Urothelium cell line (cell line): Measurements from ENCODE around the gene ARHGEF19.
A peak's percentile ranks its signal among the peaks of the same experiment; 100 is the strongest.
"Not testable (repeated sequence)": the region's sequence is repeated elsewhere in the genome, so short reads cannot be mapped to it uniquely, and the experiment has no call there.

Experiments used
- DNase-seq: peaks from one replicate; pipeline ENCODE4 v3.0.0; 2011; ENCODE audit warnings: low spot score, mixed read lengths
- FAIRE-seq: peaks from 2 replicates; lab custom pipeline; 2011; peaks lifted over from hg19 to GRCh38; lab: Jason Lieb, UNC

ARHGEF19 gene

DNA sequence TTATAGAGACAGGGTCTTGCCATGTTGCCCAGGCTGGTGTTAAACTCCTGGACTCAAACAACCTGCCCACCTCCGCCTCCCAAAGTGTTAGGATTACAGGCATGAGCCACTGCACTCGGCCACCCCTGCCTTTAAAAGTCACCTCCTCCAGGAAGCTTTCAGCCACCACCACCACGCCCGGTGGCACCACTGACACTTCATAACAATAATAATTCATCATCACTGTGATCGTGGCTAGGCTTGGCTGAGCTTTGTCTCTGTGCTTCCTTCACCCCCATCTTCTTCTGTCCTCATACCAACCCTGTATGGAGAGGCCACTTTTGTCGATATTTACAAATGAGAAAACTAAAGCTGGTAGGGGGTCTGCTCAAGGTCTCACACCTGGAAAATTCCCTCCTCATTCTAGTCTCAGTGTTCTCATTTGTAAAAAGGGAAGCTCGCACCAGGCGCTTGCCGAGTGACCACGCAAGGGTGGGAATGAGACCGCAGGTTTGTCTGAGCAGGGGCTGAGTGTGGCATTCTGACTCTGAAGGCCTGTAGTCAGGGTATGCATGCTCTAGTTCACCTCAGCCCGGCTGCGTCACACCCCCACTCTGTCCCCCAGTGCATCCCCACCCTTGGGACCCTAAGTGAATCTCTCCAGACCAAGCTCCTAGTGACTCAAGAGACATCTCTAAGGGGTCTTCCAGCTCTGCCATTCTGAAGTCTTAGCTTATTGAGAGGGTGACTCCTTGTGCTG is 43.7 kb downstream of the ARHGEF19 start:
- FAIRE-seq: no peak
- DNase-seq: no peak

DNA sequence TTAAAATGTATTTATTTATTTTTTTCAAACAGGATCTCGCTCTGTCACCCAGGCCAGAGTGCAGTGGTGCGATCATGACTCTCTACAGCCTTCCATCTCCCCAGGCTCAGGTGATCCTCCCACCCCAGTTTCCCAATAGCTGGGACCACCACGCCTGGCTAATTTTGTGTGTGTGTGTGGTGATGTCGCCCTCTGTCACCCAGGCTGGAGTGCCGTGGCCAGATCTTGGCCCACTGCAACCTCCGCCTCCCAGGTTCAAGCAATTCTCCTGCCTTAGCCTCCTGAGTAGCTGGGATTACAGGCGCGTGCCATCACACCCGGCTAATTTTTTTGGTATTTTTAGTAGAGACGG is 44.3 kb downstream of the ARHGEF19 start:
- FAIRE-seq, DNase-seq: not testable (repeated sequence)

DNA sequence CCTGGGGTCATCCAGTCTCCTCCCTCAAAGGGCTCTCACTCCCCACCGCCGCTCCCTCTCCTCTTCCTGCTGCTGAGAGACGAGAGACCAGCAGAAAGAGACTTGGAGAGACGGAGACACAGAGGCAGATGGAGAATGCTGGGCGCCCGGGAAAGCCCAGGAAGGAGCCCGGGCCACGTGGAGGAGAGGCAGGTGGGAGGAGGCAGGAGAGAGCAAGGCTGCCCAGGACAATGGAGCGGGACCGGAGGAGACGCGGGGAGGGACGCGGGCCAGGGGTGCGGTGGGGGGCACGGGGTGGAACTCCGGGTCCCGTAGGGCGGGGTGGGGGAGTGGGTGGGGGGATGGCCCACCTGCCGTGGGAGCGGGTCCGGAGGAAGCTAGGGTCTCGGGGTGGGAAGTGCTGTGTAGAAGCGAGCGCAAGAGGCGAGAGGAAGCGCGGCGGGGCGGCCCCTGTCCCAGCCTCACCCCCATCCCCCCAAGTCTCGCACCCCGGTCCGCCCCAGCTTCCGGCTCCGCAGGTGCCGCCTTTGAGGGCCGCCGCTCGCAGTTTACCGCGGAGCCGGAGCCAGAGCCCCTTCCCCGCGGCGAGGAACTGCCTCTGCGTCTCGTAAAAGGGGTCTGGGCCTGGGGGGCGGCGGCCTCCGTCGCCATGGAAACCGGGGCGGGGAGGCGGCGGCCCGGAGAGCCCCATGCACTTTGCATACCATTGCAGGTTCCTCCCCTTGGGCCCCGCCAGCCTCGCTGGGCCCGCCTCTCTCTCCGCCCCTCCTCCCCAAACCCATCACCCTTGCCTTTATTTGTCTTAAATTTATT is 44.9 kb downstream of the ARHGEF19 start:
- no peak for FAIRE-seq
- no peak for DNase-seq

DNA sequence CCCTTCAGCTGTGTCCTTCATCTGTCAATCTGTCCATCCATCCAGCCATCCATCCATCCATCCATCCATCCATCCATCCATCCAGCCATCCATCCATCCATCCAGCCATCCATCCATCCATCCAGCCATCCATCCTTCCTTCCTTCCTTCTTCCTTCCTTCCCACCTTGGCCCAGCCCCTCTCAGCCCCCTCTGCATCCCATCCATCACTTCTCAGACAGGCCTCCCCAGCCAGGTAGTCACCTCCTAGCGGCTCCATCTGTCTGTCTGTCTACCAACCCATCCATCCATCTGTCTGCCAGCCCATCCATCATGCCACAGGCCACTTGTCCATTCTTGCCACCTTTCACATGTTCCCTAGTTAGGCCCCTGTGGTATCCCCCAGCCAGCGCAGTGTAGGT is 46.3 kb downstream of the ARHGEF19 start:
- DNase-seq (no peak), FAIRE-seq (no peak)

DNA sequence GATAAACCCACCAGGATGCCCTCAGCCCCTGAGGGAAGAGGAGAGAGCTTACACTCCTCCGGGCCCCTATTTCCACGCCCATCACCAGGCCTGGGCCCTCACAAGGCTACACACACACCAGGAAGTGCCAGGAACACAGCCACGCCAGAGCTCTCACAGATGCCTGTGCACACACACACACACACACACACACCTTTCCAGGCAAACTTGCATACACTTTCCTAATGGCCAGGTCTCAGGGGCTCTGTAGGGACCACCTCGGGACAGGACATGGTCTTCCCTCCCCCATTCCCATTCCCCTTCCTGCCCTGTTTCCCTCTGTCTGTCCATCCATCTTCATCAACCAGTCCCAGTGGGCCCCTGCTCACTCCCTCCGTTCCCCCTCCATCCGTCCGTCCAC is 46.9 kb downstream of the ARHGEF19 start:
- DNase-seq: no peak

DNA sequence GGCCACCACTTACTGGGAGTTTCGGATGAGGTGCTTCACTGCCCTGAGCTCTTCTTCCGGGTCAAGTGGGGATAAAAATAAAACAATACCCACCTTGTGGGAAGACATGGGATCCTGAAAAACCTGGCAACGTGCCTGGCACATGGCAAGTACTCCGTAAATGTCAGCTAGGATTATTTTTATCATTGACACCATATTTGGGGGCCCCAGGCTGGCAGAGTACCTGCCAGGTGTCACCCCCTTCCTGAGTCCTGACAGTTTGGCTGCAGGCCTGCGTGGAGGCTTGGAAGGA is 47.4 kb downstream of the ARHGEF19 start:
- DNase-seq (no peak), FAIRE-seq (no peak)

More for the DNA sequence above, 46.9 kb downstream of the ARHGEF19 start:
- FAIRE-seq: no peak

DNA sequence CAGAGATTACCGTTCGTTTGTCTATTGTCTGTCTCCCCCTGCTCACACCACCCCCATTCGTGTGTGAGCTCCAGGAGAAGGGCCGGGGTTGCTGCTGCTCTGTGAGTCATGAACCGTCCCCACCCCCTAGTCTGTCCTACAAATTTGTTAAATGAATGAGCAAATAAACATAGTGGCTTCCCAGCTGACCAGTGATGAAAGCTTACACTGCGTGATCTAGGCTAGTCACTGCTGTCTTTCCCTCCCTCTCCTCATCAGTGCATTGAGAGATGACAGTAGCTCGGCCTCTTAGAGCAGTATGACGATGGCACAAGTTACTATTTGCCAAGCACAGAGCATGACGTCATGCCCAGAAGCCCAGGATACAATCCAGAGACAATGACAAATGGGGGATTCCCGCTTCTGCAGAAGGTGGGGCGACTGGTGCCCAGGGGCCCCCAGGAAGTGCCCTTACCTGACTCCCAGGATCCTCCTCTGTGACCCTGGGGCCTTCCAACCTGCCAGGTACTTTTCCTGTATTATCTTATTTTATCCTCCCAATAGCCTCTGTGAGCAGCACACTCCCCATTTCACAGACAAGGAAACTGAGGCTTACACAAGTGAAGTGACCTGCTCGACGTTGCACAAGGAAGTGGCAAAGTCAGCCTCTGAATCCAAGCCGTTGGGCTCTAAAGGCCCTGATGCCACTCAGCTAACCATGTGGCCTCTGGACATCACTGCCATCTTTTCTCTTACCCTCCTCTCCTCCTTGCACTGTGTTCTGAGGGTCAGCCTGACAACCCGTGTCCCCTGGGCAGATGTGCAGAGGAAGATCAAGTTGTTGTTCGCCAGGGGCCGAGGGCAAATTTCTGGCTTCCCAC is 48.0 kb downstream of the ARHGEF19 start:
- FAIRE-seq: no peak
- peak; percentile 87 for DNase-seq

DNA sequence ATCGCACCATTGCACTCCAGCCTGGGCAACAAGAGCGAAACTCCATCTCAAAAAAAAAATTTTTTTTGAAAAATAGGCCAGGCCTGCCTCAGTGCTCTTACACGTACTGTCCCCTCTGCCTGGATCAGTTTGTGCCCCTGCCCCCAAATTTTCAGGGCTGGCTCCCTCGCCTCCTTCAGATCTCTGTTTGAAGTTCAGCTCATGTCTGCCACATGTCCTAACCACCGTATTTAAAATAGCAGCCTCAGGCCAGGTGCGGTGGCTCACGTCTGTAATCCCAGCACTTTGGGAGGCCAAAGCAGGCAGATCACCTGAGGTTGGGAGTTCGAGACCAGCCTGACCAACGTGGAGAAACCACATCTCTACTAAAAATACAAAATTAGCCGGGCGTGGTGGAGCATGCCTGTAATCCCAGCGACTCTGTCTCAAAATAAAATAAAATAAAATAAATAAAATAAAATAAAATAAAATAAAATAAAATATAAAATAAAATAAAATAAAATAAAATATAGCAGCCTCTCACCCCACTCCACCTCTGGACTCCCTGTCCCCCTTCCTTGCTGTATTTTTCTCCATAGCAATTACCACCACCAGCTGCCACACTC is 48.7 kb downstream of the ARHGEF19 start:
- not testable (repeated sequence) for DNase-seq, FAIRE-seq

DNA sequence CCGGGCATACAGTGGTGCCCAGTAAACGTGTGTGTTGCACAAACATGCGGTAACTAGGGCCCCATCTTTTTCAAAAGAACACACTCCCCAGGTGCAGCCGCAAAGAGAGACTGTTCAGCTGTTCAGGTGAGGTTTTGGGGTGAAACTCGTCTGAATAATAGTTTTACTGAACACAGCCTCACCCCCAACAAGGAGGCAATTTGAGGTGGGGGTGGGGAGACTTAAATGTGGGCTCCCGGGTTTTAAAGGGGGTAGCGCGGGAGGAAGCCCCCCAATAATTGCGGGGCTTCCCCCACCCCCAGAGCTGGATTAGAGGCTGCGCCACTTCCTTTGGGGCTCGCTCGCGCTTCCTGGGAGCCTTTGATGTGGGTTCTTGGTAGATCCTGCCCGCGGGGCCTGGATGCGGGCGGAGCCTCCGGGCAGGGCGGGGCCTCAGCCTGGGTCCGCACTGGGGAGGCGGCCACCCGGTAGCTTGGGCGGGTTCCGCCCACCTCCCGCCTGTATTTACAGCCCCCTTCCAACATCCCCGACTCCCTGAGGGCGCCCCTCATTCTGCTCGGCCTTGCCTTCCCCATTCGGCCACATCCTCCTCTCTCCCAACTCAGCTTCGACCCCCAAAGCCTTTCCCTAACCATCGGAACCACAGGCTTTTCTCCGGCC is 50.2 kb downstream of the ARHGEF19 start:
- FAIRE-seq (no peak), DNase-seq (no peak)

DNA sequence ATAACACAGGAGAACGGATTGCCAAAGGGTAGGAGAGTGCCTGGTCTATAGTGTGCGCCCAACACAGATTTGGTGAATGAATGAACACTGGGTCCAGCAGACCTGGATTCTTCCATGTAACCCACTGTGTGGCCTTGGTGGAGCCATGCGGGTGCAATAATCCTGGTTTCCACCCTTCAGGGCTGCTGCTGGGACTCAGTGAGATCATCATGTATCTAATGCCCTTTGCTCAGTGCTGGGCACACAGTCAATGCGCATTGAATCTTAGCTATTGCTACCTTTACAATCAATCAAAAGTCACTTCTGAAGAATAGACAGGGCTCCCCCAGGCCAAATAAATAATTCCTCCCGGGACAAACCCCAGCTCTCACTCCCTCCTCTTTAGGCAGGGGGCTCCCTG is 50.7 kb downstream of the ARHGEF19 start:
- DNase-seq (no peak), FAIRE-seq (no peak)

DNA sequence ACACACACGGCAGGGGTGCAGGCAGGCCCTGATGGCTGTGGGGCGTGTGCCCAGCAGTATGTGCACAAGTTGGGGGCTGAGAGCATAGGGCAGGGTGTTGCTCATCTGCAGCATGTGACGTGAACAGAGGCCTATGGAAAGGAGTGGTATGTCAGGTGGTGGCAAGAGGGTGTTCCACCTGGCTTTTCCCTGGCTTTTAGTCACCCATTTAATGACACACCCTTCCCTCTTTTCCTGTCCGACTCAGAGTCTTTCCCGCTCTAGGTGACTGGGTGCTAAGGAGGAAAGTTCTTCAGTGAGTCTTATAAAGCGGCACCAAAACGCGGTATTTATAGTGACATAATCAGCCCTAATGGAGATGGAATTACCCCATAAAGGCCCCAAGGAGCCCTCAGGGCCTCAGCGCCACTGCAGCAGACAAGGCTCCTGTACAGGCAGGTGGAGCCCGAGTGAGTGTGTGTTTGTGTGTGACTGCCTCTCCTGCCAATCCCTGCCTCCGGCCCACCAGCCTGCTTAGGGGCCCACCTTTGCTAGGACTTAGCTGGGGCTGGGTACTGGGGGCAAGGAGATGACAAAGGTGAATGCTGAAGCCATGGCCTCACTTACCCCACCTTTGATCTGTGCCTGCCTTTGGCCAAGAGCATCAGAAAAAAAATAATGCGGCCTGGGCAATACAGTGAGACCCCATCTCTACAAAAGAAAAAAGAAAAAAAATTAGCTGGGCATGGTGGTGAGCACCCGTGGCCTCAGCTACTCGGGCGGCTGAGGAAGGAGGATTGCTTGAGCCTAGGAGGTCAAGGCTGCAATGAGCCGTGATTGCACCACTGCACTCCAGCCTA is 53.2 kb downstream of the ARHGEF19 start:
- no peak for FAIRE-seq
- no peak for DNase-seq

DNA sequence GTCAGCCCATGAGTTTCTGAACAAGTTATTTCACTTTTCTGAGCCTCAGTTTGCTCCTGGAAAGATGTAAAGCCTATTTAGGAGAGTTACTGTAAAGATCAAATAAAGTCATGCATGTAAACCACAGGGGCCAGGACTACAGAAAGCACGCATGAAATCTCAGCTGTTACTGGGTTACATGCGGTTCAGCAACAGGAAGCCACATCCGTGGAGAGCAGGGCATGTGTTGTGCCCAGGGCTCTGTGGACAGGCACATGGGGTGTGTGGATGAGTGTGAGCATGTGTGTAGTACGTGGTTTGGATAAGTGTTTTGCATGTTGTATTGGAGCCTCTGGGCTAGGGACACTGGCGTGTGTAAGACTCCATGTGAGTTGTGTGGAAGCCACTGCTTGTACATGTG is 54.4 kb downstream of the ARHGEF19 start:
- no peak for FAIRE-seq
- DNase-seq: no peak

DNA sequence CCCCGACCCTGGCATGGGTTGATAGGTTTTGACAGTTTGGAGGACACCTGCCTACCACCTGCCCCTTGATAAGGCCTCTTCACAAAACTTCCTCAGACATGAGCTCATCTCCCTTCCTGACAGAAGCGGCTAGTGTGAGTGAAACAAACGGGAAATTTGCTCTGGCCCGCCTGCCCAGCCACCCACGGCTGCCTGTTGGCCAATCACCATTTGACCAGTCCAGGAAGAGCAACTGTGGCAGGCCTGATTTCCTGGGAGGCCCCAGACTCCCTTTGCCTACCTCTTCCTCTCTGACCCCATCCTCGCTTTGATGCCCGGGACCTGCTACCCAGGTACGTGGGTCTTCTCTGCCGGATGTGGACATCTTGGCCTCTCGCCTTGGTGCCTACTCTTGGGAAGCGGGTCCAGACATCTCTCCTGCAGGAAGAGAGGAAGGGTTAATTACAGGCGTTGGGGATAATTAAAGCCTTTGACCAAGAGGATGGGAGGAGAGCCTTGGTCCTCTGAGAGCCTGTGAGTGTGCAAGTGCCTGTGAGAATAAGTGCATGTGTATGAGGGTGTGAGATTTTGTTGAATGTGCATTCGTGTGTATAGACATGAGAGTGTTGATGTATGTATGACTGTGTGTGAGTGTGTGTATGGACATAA is 55.5 kb downstream of the ARHGEF19 start:
- peak; percentile 48 for FAIRE-seq

DNA sequence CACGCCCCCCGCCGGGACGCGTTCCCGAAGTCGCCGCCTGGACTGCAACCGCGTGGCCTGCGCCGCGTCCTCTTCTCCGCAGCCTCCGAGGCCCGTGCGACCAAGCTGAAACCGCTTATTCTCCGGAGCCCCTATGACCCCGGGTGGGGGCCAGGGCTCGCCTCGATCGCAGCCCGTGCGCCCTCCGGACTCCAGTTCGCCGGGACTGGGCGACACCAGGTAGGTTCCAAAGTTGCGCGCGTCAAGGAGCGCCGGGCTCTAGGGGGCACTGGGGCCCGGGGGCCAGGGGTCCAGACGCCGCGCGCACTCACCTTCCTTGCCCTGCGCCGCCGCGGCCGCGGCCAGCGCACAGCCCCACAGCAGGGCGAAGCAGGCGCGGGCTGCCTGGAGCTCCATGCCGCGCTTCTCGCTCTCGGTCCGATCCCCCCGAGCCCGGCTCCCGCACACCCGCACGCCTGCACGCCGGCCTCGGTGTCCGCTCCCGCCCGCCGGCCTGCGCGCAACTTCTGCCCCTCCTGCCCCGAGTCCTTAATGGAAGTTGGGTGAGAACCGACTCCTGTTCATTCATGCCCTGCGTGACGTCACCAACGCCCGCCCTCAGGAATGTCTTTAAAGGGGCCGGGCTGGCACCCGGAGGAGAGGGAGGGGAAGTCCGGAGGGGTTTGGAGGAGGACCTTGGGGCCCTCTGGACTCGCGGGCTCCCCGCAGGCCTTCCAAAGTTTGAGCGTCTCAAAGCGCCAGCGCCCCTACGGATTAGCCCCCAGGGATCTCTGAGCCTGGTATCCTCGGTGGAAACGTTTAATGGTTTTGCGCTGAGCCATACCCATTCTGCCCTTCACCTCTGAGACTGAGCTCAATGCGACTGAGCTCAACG is 56.7 kb downstream of the ARHGEF19 start, which contains the start of gene EPHA2:
Gene EPHA2, minus strand, starts transcription at position 533 of the 874 bp plus-strand sequence. Its CDS starts 137 bp downstream, at position 396.
- DNase-seq (peak; percentile 92), FAIRE-seq (no peak)

More for the DNA sequence above, 55.5 kb downstream of the ARHGEF19 start:
- no peak for DNase-seq

DNA sequence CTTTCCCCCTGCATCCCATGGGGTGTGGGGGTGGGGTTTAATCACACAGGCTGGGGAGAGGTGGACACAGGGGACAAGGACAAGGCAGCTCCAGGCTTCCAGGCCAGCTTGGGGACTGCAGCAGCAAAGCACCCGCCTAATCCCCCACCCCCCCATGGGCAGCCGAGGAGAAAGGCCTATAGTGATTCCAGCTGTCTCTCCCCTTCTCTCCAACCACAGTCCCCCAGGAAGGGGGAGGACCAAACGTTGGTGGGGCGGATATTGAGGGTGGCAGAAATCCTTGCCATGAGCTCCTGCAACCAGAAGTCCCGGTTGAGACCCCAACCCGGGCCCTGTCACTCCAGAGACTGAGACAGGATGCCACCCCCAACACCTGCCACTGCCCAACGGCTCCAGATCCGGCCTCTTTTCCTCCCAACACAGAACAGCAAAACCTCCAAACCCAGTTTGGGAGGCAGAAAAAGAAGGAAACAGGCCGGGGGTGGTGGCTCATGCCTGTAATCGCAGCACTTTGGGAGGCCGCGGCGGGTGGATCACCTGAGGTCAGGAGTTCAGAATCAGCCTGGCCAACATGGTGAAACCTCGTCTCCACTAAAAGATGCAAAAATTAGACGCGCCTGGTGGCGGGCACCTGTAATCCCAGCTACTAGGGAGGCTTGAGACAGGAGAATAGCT is 58.3 kb downstream of the ARHGEF19 start:
- FAIRE-seq: no peak

DNA sequence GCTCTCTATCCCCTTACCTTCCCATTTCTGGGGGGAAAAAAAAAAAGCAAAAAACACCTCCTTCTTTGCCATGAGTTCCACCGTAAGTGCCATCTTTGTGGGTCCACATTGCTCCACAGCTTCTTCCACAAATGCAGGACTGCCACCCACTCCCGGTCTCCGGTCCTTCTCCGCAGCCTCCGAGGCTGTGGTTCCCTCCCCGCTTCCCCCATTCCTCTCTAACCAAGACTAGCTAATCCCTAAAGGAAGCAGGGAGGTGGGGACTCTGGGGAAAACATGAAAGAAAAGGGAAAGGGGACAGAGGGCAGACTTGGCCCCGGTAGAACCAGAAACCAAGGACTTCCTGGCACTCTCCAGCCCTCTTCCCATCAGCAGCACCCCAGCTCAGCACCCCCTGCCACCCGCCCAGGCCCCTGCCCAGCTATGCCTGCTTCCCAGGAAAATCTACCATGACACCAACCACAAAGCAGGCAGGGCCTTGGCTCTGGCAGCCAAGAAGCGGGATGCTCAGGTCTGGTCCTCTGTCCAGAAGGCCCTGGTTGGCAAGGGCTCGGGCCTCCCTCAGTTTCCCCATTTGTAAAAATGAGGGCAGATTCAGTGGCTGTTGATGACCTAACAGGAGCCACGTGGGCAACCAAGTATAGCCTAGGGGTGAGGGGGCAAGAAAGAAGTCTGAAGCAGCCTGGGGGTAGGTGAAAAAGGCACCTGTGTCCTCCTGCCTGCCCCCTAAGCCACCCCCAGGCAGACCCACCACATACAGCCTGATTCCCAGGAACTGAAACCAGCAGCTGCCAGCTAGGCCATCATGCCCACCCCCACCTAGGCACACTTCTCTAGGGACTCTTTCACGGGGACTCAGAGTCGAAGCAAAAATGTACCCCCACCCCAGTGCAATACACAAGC is 59.1 kb downstream of the ARHGEF19 start:
- no peak for FAIRE-seq
- no peak for DNase-seq

More for the DNA sequence above, 58.3 kb downstream of the ARHGEF19 start:
- DNase-seq: no peak
